GM20000 (cell line): ENCODE measurements around the gene TNIK.

ENCODE experiments used
- DNase-seq: peaks from one replicate; pipeline ENCODE4 v3.0.0; 2012; ENCODE audit warnings: low spot score
- CTCF ChIP-seq: IDR thresholded peaks from 2 replicates; pipeline ENCODE4 v1.5.1; 2012; ENCODE audit warnings: mild to moderate bottlenecking, control low read depth; ENCODE audit errors: extremely low read depth, missing control alignments

Gene TNIK

GRCh38 chr3:171281256-171281992, 178.8 kb downstream of the TNIK start:
- DNase-seq = no peak
- TF ChIP-seq CTCF = no peak

GRCh38 chr3:171279972-171280371, 180.2 kb downstream of the TNIK start:
- no peak for DNase-seq
- TF ChIP-seq CTCF = no peak

GRCh38 chr3:171278299-171278590, 182.0 kb downstream of the TNIK start:
- TF ChIP-seq CTCF = no peak
- DNase-seq = no peak

- DNase-seq = no peak
- no peak for TF ChIP-seq CTCF
Observed at GRCh38 chr3:171277456-171278298, 182.5 kb downstream of the TNIK start.

GRCh38 chr3:171276923-171277322, 183.3 kb downstream of the TNIK start:
- no peak for DNase-seq

GRCh38 chr3:171274222-171274621, 186.0 kb downstream of the TNIK start:
- DNase-seq = no peak
- no peak for TF ChIP-seq CTCF

More at GRCh38 chr3:171276923-171277322, 183.3 kb downstream of the TNIK start:
- no peak for TF ChIP-seq CTCF

- TF ChIP-seq CTCF = no peak
- no peak for DNase-seq
Observed at GRCh38 chr3:171270541-171270940, 189.7 kb downstream of the TNIK start.
